Left lung (tissue), 10 donors: ENCODE data around the gene HNRNPUL2. TPM values are rescaled to one million over a fixed set of nuclear protein-coding genes. Genes with fewer than 3 reads are reported as not detected.
A peak's percentile ranks its signal among the peaks of the same experiment; 100 is the strongest.
"Not testable (repeated sequence)": the region's sequence is repeated elsewhere in the genome, so short reads cannot be mapped to it uniquely, and the experiment has no call there.

Source experiments
- ATAC-seq: fragments of 200-7000 bp; cut with Tn5 transposase; one replicate; pipeline ENCODE4 v1.9.1; 2020; ENCODE audit warnings: moderate library complexity
- DNase-seq, 4 donors: peaks; one replicate each; pipeline ENCODE4 v3.0.0-alpha.2; 2013 to 2020
- H3K27ac ChIP-seq, 2 donors: fragments of 200-600 bp; sonication (generic) in 1 of 2; one replicate each; pipeline versions ENCODE4 v1.5.0 to v1.8.0; 2020 to 2021
- H3K27me3 ChIP-seq, 2 donors: fragments of 200-600 bp; sonication (generic) in 1 of 2; one replicate each; pipeline versions ENCODE4 v1.5.0 to v1.8.0; 2020 to 2021
- H3K36me3 ChIP-seq, 2 donors: fragments of 200-600 bp; sonication (generic) in 1 of 2; one replicate each; pipeline versions ENCODE4 v1.5.0 to v1.8.0; 2020 to 2021
- H3K4me1 ChIP-seq, 2 donors: fragments of 200-600 bp; one replicate each; pipeline ENCODE4 v1.8.0; 2021
- H3K4me3 ChIP-seq, 2 donors: fragments of 200-600 bp; sonication (generic) in 1 of 2; one replicate each; pipeline versions ENCODE4 v1.5.0 to v1.8.0; 2020 to 2021; ENCODE audit warnings: mild to moderate bottlenecking in 1 of 2
- H3K9me3 ChIP-seq, 2 donors: fragments of 200-600 bp; sonication (generic) in 1 of 2; one replicate each; pipeline versions ENCODE4 v1.5.0 to v1.8.0; 2020 to 2021
- intact Hi-C, 2 donors: fragments of 100-400 bp; cut with DNase I; formaldehyde crosslinking; loops; one replicate each; pipeline versions ENCODE4 v1.11.2 to v1.14.2; 2022
- polyA plus RNA-seq, 6 donors: library from polyadenylated mRNA; unstranded; fragments of 120-200 nt; gene quantifications; one replicate each; pipeline ENCODE4 v1.2.1, GENCODE V29; 2013; ENCODE audit not compliant: insufficient read length in 6 of 6
- total RNA-seq, 2 donors: library from RNA; stranded (reverse); fragmentation: NEBNext Ultra II Directional; extraction: Animal tissue kit (Norgen Biotek cat#: 25700); gene quantifications; one replicate each; pipeline ENCODE4 v1.2.1, GENCODE V29; 2021
- TF ChIP-seq, protein P1 (sequence below), 2 donors: fragments of 200-600 bp; sonication (generic) in 1 of 2; IDR thresholded peaks; one replicate each; pipeline versions ENCODE4 v1.5.0 to v1.8.0; 2021; ENCODE audit warnings: antibody characterized with exemption in 2 of 2
- donor health status: DM: no; HTN: yes; CAD: no.
- donor health status: DM: no; HTN: no; CAD: no.

HNRNPUL2 gene
- total and polyA plus RNA-seq, 8 donors = 31.8 to 95.4 (median 88.0) TPM

DNA sequence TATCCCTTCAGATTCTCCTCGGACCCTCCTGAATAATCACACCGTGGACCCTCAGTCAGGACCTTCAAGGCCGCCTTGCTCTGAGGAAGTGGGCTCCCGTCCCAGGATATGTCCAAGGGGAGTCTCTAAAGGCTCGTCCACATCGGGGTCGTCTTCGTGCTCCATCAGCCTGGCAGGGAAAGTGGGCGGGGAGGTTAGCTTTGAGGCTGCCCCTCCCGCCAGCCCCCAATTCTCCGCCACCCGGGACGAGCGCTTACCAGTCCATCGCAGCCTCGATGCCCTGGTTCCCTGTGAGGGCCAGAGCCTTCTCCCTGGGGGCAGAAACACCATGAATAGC is 48.9 kb downstream of the HNRNPUL2 start:
- Histone ChIP-seq H3K27me3 (no peaks in the 10 kb centered on the region), H3K27ac (peak overlapping the region; percentile 79 to 94), H3K36me3 (peaks cover 0 to 46% of the 10 kb centered on the region in 2 donors), H3K9me3 (no peaks in the 10 kb centered on the region), H3K4me3 (peak overlapping the region; percentile 92 to 94), H3K4me1 (peaks cover 15 to 41% of the 10 kb centered on the region in 2 donors)
- DNase-seq = no peak
- intact Hi-C loops = no loop called here
- ATAC-seq = no peak
- TF ChIP-seq, protein P1, sequence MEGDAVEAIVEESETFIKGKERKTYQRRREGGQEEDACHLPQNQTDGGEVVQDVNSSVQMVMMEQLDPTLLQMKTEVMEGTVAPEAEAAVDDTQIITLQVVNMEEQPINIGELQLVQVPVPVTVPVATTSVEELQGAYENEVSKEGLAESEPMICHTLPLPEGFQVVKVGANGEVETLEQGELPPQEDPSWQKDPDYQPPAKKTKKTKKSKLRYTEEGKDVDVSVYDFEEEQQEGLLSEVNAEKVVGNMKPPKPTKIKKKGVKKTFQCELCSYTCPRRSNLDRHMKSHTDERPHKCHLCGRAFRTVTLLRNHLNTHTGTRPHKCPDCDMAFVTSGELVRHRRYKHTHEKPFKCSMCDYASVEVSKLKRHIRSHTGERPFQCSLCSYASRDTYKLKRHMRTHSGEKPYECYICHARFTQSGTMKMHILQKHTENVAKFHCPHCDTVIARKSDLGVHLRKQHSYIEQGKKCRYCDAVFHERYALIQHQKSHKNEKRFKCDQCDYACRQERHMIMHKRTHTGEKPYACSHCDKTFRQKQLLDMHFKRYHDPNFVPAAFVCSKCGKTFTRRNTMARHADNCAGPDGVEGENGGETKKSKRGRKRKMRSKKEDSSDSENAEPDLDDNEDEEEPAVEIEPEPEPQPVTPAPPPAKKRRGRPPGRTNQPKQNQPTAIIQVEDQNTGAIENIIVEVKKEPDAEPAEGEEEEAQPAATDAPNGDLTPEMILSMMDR (IDR thresholded peaks at IDR 0.05) = no peak

DNA sequence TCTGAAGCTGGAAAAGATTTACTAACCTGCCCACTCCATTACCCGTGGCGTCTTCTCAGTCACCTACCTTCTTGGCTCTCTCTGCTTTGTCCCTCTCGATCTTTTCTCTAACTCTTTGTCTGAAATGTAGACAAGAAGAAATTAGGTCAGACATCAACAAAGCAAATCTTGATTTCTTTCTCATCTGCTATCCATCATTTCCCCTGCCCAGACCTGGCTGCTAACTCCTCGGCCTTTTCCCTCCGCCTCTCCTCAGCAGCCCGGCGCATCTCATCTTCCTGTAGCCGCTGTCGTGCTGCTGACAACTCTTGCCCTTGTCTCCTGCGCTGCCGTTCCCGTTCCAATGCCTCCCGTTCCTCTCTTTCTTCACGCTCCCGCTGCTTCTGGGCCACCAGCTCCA is 49.5 kb downstream of the HNRNPUL2 start:
- H3K9me3 ChIP-seq = no peaks in the 10 kb centered on the region
- peak in 1 of 4 donors; percentile 54 for DNase-seq
- no peak for ATAC-seq
- intact Hi-C loops = no loop called here
- peaks cover 18 to 48% of the 10 kb centered on the region in 2 donors for H3K4me1 ChIP-seq
- no peaks in the 10 kb centered on the region for H3K27me3 ChIP-seq
- H3K36me3 ChIP-seq = peaks cover 0 to 51% of the 10 kb centered on the region in 2 donors
- peak overlapping the region in 1 of 2 donors; percentile 92 for H3K4me3 ChIP-seq
- H3K27ac ChIP-seq = no peak overlapping the region
- TF ChIP-seq, protein P1 (IDR thresholded peaks at IDR 0.05) = no peak

DNA sequence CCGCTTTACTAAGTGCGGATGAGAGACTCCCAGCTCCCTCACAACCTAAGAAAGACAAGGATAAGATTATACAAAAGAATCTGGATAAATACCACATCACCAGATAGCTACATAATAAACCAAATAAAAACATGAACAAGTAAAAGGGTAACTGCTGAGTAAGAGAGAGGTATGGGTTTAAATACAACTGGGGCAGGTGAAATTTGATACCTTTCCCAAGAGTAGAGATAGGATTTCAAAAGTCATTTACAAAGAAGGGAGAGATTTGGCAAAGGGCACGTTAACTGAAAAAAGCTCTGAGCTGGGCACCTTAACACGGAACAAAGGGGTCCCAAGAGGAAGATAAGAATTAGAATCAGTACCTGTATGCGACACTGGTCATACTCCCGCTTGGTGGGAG is 50.1 kb downstream of the HNRNPUL2 start:
- Histone ChIP-seq H3K9me3 (no peaks in the 10 kb centered on the region), H3K4me3 (no peak overlapping the region), H3K27ac (no peak overlapping the region), H3K36me3 (peaks cover 0 to 51% of the 10 kb centered on the region in 2 donors), H3K4me1 (peaks cover 21 to 54% of the 10 kb centered on the region in 2 donors), H3K27me3 (no peaks in the 10 kb centered on the region)
- intact Hi-C loops = no loop called here
- TF ChIP-seq, protein P1 (IDR thresholded peaks at IDR 0.05) = no peak
- DNase-seq (no peak), ATAC-seq (no peak)

- Histone ChIP-seq H3K27me3 (no peaks in the 10 kb centered on the region), H3K36me3 (peaks cover 0 to 51% of the 10 kb centered on the region in 2 donors), H3K9me3 (no peaks in the 10 kb centered on the region), H3K27ac (no peak overlapping the region), H3K4me3 (no peak overlapping the region), H3K4me1 (peaks cover 21 to 54% of the 10 kb centered on the region in 2 donors)
- intact Hi-C loops = no loop called here
- TF ChIP-seq, protein P1 (IDR thresholded peaks at IDR 0.05) = no peak
- ATAC-seq (no peak), DNase-seq (no peak)
These were observed 50.6 kb downstream of the HNRNPUL2 start for GRCh38 chr11:62676698-62677097.

DNA sequence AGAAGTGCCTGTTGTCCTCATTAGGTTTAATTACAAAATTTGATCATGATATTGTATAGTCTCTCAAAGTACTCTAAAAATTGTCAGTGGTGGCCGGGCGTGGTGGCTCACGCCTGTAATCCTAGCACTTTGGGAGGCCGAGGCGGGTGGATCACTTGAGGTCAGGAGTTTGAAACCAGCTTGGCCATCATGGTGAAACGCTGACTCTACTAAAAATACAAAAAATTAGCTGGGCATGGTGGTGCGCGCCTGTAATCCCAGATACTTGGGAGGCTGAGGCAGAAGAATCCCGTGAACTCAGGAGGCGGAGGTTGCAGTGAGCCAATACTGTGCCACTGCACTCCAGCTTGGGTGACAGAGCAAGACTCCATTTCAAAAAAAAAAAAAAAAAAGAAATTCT is 51.8 kb downstream of the HNRNPUL2 start:
- H3K27me3 ChIP-seq, ATAC-seq, H3K4me3 ChIP-seq, intact Hi-C loops, H3K27ac ChIP-seq, H3K9me3 ChIP-seq: not testable (repeated sequence)
- H3K36me3 ChIP-seq = peaks cover 0 to 51% of the 10 kb centered on the region in 2 donors
- DNase-seq = peak in 1 of 4 donors; percentile 23
- peaks cover 28 to 63% of the 10 kb centered on the region in 2 donors for H3K4me1 ChIP-seq

- no peaks in the 10 kb centered on the region for H3K27me3 ChIP-seq
- peak overlapping the region in 1 of 2 donors; percentile 91 for H3K27ac ChIP-seq
- TF ChIP-seq, protein P1 (IDR thresholded peaks at IDR 0.05) = no peak
- H3K9me3 ChIP-seq = no peaks in the 10 kb centered on the region
- H3K4me1 ChIP-seq = peaks cover 22 to 63% of the 10 kb centered on the region in 2 donors
- DNase-seq (no peak), ATAC-seq (no peak)
- H3K36me3 ChIP-seq = peaks cover 0 to 51% of the 10 kb centered on the region in 2 donors
- no peak overlapping the region for H3K4me3 ChIP-seq
- intact Hi-C loops = no loop called here
These were observed 54.1 kb downstream of the HNRNPUL2 start for GRCh38 chr11:62673196-62673525.
